GM23338 (cell line): Measurements from ENCODE around the gene RAMP1. TPM values are rescaled to one million over a fixed set of nuclear protein-coding genes. Genes with fewer than 3 reads are reported as not detected.

Source experiments
- ATAC-seq: fragments of 200-7000 bp; cut with Tn5 transposase; 3 replicates; pipeline ENCODE4 v1.9.1; 2020
- DNase-seq: peaks from one replicate; pipeline ENCODE4 v3.0.0-alpha.2; 2015; ENCODE audit warnings: low spot score
- H2AFZ ChIP-seq: fragments of 200-600 bp; sonication (generic); 2 replicates; pipeline ENCODE4 v1.8.0; 2016; ENCODE audit warnings: antibody characterized with exemption, mild to moderate bottlenecking, moderate library complexity
- H3F3A ChIP-seq: fragments of 200-600 bp; sonication (generic); replicated peaks from 2 replicates; pipeline ENCODE4 v1.8.0; 2017; ENCODE audit warnings: antibody characterized with exemption, mixed run types, low read depth
- H3K27ac ChIP-seq: fragments of 200-600 bp; sonication (generic); 2 replicates; pipeline ENCODE4 v1.6.1; 2016; ENCODE audit warnings: low read depth
- H3K27me3 ChIP-seq: fragments of 200-600 bp; sonication (generic); 2 replicates; pipeline ENCODE4 v1.8.0; 2016; ENCODE audit warnings: mild to moderate bottlenecking, mixed run types, moderate library complexity; ENCODE audit not compliant: insufficient read depth
- H3K36me3 ChIP-seq: fragments of 200-600 bp; sonication (generic); 2 replicates; pipeline ENCODE4 v1.8.0; 2016; ENCODE audit warnings: mild to moderate bottlenecking; ENCODE audit not compliant: insufficient read depth
- H3K4me1 ChIP-seq: fragments of 200-600 bp; sonication (generic); 2 replicates; pipeline ENCODE4 v1.8.0; 2016; ENCODE audit warnings: mild to moderate bottlenecking, moderate library complexity; ENCODE audit not compliant: insufficient read depth
- H3K4me2 ChIP-seq: fragments of 200-600 bp; sonication (generic); 2 replicates; pipeline ENCODE4 v1.7.1; 2017; ENCODE audit warnings: mixed run types
- H3K4me3 ChIP-seq: fragments of 200-600 bp; sonication (generic); 2 replicates; pipeline ENCODE4 v1.6.1; 2016; ENCODE audit warnings: mixed run types
- H3K79me2 ChIP-seq: fragments of 200-600 bp; sonication (generic); replicated peaks from 2 replicates; pipeline ENCODE4 v1.8.0; 2017; ENCODE audit warnings: mild to moderate bottlenecking; ENCODE audit not compliant: insufficient read depth
- H3K9me2 ChIP-seq: fragments of 200-600 bp; sonication (generic); 2 replicates; pipeline ENCODE4 v1.8.0; 2017; ENCODE audit not compliant: insufficient read depth
- H4K20me1 ChIP-seq: fragments of 200-600 bp; sonication (generic); replicated peaks from 2 replicates; pipeline ENCODE4 v1.8.0; 2017; ENCODE audit warnings: mild to moderate bottlenecking; ENCODE audit not compliant: insufficient read depth
- H3K27ac Mint-ChIP-seq: 2 replicates; pipeline ENCODE4 v1.8.0; 2020; ENCODE audit warnings: inconsistent platforms, mild to moderate bottlenecking, moderate library complexity, mixed read lengths
- H3K27me3 Mint-ChIP-seq: 3 replicates; pipeline ENCODE4 v1.8.0; 2022; ENCODE audit warnings: low read depth, mild to moderate bottlenecking, moderate library complexity, mixed read lengths, inconsistent platforms; ENCODE audit not compliant: insufficient read depth, poor library complexity
- H3K36me3 Mint-ChIP-seq: 3 replicates; pipeline ENCODE4 v1.8.0; 2021; ENCODE audit warnings: low read depth, mild to moderate bottlenecking, inconsistent platforms, moderate library complexity, mixed read lengths
- H3K4me1 Mint-ChIP-seq: 3 replicates; pipeline ENCODE4 v1.8.0; 2020; ENCODE audit warnings: mild to moderate bottlenecking, inconsistent platforms, mixed read lengths
- H3K4me3 Mint-ChIP-seq: 3 replicates; pipeline ENCODE4 v1.8.0; 2021; ENCODE audit warnings: moderate library complexity, mild to moderate bottlenecking, inconsistent platforms, mixed read lengths
- H3K9me3 Mint-ChIP-seq: 3 replicates; pipeline ENCODE4 v1.8.0; 2020; ENCODE audit warnings: moderate library complexity, mild to moderate bottlenecking, inconsistent platforms, mixed read lengths
- CREB1 ChIP-seq: fragments of 250-450 bp; sonication (Bioruptor Pico); IDR thresholded peaks from 2 replicates; pipeline ENCODE4 v1.5.0; 2020; ENCODE audit warnings: low read depth, mild to moderate bottlenecking, moderate library complexity
- CTCF ChIP-seq, 2 experiments: fragments of 200-600 bp in 1 of 2; sonication (generic) in 1 of 2; conservative IDR thresholded peaks; 2 replicates each; pipeline versions ENCODE4 v1.5.1 to v1.6.1; 2016 to 2017; ENCODE audit warnings: antibody characterized with exemption in 2 of 2, low read depth in 2 of 2, mild to moderate bottlenecking in 2 of 2, moderate library complexity in 1 of 2
- ETS1 ChIP-seq: IDR thresholded peaks from 2 replicates; pipeline ENCODE4 v1.6.1; 2016; ENCODE audit warnings: antibody characterized with exemption
- EZH2 ChIP-seq: fragments of 200-600 bp; sonication (generic); IDR thresholded peaks from one replicate; pipeline ENCODE4 v1.8.0; 2017; ENCODE audit warnings: antibody characterized with exemption, mild to moderate bottlenecking, low read depth; ENCODE audit not compliant: unreplicated experiment
- EZH2phosphoT487 ChIP-seq: fragments of 200-600 bp; sonication (generic); IDR thresholded peaks from one replicate; pipeline ENCODE4 v1.8.1; 2018; ENCODE audit warnings: antibody characterized with exemption; ENCODE audit not compliant: unreplicated experiment
- STAT1 ChIP-seq: IDR thresholded peaks from one replicate; pipeline ENCODE4 v1.6.1; 2016; ENCODE audit warnings: antibody characterized with exemption; ENCODE audit not compliant: unreplicated experiment
- polyA plus RNA-seq: library from polyadenylated mRNA; unstranded; fragments of >200 nt; fragmentation: Nextera tagmentation; extraction: Ambion mirVana; gene quantifications from 2 replicates; pipeline ENCODE4 v1.2.1, GENCODE V29; 2016
- total RNA-seq: library from RNA; depleted of rRNA; stranded (reverse); fragments of >200 nt; shearing (Covaris generic); gene quantifications from 2 replicates; pipeline ENCODE4 v1.2.3, GENCODE V29; 2014
- TF ChIP-seq, protein P1 (sequence below): IDR thresholded peaks from one replicate; pipeline ENCODE4 v1.6.1; 2018; ENCODE audit warnings: antibody characterized with exemption; ENCODE audit not compliant: unreplicated experiment

RAMP1 gene
- total and polyA plus RNA-seq, 2 experiments from 2014 or later = 1.7 to 3.3 TPM

DNA sequence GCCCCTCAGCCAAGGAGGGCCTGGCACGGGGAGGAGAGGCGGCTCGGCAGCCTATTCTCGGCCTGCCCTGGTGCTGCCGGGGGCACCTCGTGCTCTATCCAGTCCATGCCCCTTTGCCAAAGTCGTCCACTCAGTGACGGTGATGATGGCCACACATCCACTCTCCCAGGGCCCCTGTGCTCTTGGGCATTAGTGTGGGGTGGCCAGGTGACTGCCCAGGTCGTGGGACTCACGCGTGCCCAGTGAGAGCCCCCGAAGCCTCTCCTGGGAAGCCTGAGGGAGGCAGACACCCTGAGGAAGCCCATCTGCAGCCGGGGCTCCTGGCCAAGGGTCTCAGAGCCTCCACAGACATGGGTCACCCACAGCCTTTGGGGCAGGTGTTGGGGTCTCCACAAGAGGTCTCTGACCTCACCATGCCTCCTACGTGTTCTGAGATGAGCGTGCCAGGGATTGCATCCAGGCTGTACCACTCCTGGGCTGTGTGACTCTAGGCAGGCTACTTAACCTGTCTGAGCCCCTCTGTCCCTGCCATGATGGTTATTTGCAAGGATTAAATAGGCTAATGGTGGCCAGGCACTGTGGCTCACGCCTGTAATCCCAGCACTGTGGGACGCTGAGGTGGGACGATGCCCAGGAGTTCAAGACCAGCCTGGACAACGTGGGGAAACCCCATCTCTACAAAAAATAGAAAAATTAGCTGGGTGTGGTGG lies 12.9 kb downstream of the RAMP1 start (continued):
- TF ChIP-seq, protein P1, sequence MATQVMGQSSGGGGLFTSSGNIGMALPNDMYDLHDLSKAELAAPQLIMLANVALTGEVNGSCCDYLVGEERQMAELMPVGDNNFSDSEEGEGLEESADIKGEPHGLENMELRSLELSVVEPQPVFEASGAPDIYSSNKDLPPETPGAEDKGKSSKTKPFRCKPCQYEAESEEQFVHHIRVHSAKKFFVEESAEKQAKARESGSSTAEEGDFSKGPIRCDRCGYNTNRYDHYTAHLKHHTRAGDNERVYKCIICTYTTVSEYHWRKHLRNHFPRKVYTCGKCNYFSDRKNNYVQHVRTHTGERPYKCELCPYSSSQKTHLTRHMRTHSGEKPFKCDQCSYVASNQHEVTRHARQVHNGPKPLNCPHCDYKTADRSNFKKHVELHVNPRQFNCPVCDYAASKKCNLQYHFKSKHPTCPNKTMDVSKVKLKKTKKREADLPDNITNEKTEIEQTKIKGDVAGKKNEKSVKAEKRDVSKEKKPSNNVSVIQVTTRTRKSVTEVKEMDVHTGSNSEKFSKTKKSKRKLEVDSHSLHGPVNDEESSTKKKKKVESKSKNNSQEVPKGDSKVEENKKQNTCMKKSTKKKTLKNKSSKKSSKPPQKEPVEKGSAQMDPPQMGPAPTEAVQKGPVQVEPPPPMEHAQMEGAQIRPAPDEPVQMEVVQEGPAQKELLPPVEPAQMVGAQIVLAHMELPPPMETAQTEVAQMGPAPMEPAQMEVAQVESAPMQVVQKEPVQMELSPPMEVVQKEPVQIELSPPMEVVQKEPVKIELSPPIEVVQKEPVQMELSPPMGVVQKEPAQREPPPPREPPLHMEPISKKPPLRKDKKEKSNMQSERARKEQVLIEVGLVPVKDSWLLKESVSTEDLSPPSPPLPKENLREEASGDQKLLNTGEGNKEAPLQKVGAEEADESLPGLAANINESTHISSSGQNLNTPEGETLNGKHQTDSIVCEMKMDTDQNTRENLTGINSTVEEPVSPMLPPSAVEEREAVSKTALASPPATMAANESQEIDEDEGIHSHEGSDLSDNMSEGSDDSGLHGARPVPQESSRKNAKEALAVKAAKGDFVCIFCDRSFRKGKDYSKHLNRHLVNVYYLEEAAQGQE = no peak
- TF ChIP-seq EZH2phosphoT487 = no peak
- TF ChIP-seq ETS1 = no peak
- no peak for TF ChIP-seq CREB1
- TF ChIP-seq EZH2 = no peak

- Histone ChIP-seq H3K4me1 (no peaks in the 10 kb centered on the region), H3K79me2 (no peaks in the 10 kb centered on the region), H3F3A (no peaks in the 10 kb centered on the region), H3K27ac (no peak overlapping the region), H3K9me2 (no peaks in the 10 kb centered on the region), H4K20me1 (no peaks in the 10 kb centered on the region), H3K36me3 (no peaks in the 10 kb centered on the region), H3K4me3 (no peak overlapping the region), H2AFZ (no peak overlapping the region), H3K4me2 (no peak overlapping the region), H3K27me3 (no peaks in the 10 kb centered on the region)
- no peak for TF ChIP-seq STAT1
- TF ChIP-seq CTCF (conservative IDR thresholded peaks at IDR 0.05; ENCODE audit: low read depth in 2 of 2) = no peak
- no peak for DNase-seq
- Mint-ChIP-seq H3K9me3 (peaks cover 2% of the 10 kb centered on the region; the same call in 1 of the 3 replicates), H3K27me3 (peaks cover 7% of the 10 kb centered on the region), H3K4me3 (no peak overlapping the region), H3K27ac (no peak overlapping the region), H3K4me1 (no peaks in the 10 kb centered on the region), H3K36me3 (no peaks in the 10 kb centered on the region; the same call in 2 of the 3 replicates)
- no peak for ATAC-seq
These were observed 14.0 kb downstream of the RAMP1 start for GRCh38 chr2:237873421-237873831.
